Measurements from ENCODE around the gene POP4. TPM values are rescaled to one million over a fixed set of nuclear protein-coding genes. Genes with fewer than 3 reads are reported as not detected.

The POP4 gene
- total and polyA plus RNA-seq, 2 of the 4 experiments (the other 2 are of a cell fraction): 65.1 to 87.2 TPM

DNA sequence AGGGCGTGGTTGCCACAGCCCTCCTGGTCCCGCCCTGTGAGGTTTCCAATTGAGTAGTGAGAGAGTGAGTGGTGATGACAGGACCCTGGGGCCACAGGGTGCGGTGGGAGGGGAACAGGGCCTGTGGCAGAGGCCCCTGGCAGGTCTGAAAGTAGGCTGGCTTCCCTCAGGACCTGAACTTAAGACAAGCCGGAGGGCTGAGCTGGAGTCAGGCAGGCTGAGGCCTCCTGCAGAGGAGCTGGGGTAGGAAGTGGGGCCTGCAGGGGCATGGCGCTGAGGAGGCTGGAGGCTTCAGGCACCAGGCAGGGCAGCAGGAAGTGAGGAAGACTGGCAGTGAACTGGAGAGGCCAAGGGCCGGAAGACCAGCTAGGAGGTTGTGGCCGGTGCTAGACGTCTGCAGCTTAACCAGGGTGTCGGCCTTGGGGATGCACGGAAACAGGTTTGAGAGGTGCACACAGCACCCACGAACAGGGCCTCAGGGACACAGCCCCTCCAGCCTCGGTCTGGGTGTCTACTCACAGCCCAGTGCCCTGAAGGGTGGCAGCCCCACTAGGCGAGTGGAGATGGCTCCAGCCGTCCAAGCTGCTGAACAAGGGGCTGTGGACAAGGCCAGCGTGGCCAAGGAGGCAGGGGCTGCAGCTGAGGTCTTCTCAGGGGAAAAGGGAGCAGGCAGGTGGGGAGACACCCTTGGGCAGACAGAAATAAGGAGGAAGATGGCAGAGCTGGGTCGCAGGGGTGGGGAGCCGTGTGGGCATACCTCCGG is 17.8 kb downstream of the POP4 start:
- CTCF ChIA-PET: no interaction called here

More for the DNA sequence above, 17.8 kb downstream of the POP4 start:
- Histone ChIP-seq H2BK5ac (ENCODE audit: low read depth, low read length, poor library complexity, severe bottlenecking) (no peak overlapping the region), H2BK20ac (ENCODE audit: low read depth, low read length) (no peak overlapping the region), H4K5ac (ENCODE audit: low read depth, low read length) (no peak overlapping the region), H3K18ac (ENCODE audit: low read depth, low read length) (no peak overlapping the region), H3K9ac (ENCODE audit: low read depth, low read length) (no peak overlapping the region), H2AK9ac (replicated peaks; ENCODE audit: low read depth, low read length, poor library complexity) (no peak overlapping the region), H2BK15ac (ENCODE audit: low read depth, low read length) (no peak overlapping the region), H3K4me2 (ENCODE audit: low read depth, low read length) (no peak overlapping the region), H2AFZ (replicated peaks; ENCODE audit: low read length, poor library complexity) (peak overlapping the region; percentile 75), H3K27me3 (ENCODE audit: control insufficient read depth, insufficient read depth, low read length) (no peaks in the 10 kb centered on the region; the same call in 1 of the 2 replicates), H3K4me1 (ENCODE audit: control insufficient read depth, insufficient read depth, low read length) (no peaks in the 10 kb centered on the region), H3K23ac (ENCODE audit: low read depth, low read length) (no peak overlapping the region), H3K9me3 (ENCODE audit: control insufficient read depth, insufficient read depth, low read length) (no peaks in the 10 kb centered on the region), H4K8ac (ENCODE audit: low read depth in 2 of 2, low read length in 2 of 2) (no peak overlapping the region), H3K56ac (ENCODE audit: extremely low read depth, insufficient read depth, low read length) (no peak overlapping the region), H3K4me3 (ENCODE audit: insufficient read depth, low read depth, low read length) (no peak overlapping the region), H4K20me1 (ENCODE audit: insufficient read depth, low read length) (no peaks in the 10 kb centered on the region), H3K79me1 (ENCODE audit: low read depth in 1 of 2, low read length in 2 of 2) (no peaks in the 10 kb centered on the region), H2AK5ac (ENCODE audit: low read depth, low read length) (no peak overlapping the region), H2BK120ac (ENCODE audit: low read depth, low read length) (no peak overlapping the region), H3K27ac (ENCODE audit: insufficient read depth, low read length) (no peak overlapping the region), H3K4ac (ENCODE audit: low read depth, low read length) (no peak overlapping the region), H4K91ac (ENCODE audit: insufficient read depth, low read depth, low read length) (no peak overlapping the region), H3K14ac (replicated peaks; ENCODE audit: low read depth, low read length) (no peak overlapping the region), H3K9me1 (ENCODE audit: insufficient read depth, low read length) (no peaks in the 10 kb centered on the region), H3K36me3 (ENCODE audit: control insufficient read depth, insufficient read depth, low read length) (no peaks in the 10 kb centered on the region)
- dilution Hi-C loops (cut with HindIII; ENCODE audit: low sequenced_read_pairs, unreplicated experiment): no loop called here
- intact Hi-C loops (cut with micrococcal nuclease): no loop called here
- BruUV-seq (replicated peaks): no TSS peak
- POLR2A ChIA-PET (ENCODE audit: unreplicated experiment): no interaction called here
- TF ChIP-seq, protein P1, sequence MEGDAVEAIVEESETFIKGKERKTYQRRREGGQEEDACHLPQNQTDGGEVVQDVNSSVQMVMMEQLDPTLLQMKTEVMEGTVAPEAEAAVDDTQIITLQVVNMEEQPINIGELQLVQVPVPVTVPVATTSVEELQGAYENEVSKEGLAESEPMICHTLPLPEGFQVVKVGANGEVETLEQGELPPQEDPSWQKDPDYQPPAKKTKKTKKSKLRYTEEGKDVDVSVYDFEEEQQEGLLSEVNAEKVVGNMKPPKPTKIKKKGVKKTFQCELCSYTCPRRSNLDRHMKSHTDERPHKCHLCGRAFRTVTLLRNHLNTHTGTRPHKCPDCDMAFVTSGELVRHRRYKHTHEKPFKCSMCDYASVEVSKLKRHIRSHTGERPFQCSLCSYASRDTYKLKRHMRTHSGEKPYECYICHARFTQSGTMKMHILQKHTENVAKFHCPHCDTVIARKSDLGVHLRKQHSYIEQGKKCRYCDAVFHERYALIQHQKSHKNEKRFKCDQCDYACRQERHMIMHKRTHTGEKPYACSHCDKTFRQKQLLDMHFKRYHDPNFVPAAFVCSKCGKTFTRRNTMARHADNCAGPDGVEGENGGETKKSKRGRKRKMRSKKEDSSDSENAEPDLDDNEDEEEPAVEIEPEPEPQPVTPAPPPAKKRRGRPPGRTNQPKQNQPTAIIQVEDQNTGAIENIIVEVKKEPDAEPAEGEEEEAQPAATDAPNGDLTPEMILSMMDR (conservative IDR thresholded peaks at IDR 0.05; ENCODE audit: low read depth, low read length): no peak
- TF ChIP-seq NFE2L2 (IDR thresholded peaks at IDR 0.05; ENCODE audit: low read depth, low read length) (no peak), POLR2A (IDR thresholded peaks at IDR 0.05; ENCODE audit: low read depth, low read length) (no peak), RAD21 (IDR thresholded peaks at IDR 0.05; ENCODE audit: low read length) (no peak), MAZ (IDR thresholded peaks at IDR 0.05; ENCODE audit: borderline replicate concordance, low read depth, low read length) (no peak), RFX5 (IDR thresholded peaks at IDR 0.05; ENCODE audit: low read depth, low read length) (no peak), FOS (IDR thresholded peaks at IDR 0.05; ENCODE audit: low read depth, low read length) (no peak), MAFK (IDR thresholded peaks at IDR 0.05; ENCODE audit: low read depth, low read length) (no peak), MXI1 (IDR thresholded peaks at IDR 0.05; ENCODE audit: borderline replicate concordance, low read depth, low read length) (no peak), CHD1 (IDR thresholded peaks at IDR 0.05; ENCODE audit: low read depth, low read length) (no peak), BHLHE40 (IDR thresholded peaks at IDR 0.05; ENCODE audit: low read depth, low read length) (no peak), RCOR1 (IDR thresholded peaks at IDR 0.05; ENCODE audit: insufficient replicate concordance, low read length) (no peak), CEBPB (IDR thresholded peaks at IDR 0.05; ENCODE audit: low read depth, low read length) (no peak), SMC3 (IDR thresholded peaks at IDR 0.05; ENCODE audit: low read depth, low read length) (no peak)
- TF ChIP-seq, protein P2, sequence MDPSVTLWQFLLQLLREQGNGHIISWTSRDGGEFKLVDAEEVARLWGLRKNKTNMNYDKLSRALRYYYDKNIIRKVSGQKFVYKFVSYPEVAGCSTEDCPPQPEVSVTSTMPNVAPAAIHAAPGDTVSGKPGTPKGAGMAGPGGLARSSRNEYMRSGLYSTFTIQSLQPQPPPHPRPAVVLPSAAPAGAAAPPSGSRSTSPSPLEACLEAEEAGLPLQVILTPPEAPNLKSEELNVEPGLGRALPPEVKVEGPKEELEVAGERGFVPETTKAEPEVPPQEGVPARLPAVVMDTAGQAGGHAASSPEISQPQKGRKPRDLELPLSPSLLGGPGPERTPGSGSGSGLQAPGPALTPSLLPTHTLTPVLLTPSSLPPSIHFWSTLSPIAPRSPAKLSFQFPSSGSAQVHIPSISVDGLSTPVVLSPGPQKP (IDR thresholded peaks at IDR 0.05; ENCODE audit: borderline replicate concordance, low read depth, low read length): no peak
- TF ChIP-seq, protein P3, sequence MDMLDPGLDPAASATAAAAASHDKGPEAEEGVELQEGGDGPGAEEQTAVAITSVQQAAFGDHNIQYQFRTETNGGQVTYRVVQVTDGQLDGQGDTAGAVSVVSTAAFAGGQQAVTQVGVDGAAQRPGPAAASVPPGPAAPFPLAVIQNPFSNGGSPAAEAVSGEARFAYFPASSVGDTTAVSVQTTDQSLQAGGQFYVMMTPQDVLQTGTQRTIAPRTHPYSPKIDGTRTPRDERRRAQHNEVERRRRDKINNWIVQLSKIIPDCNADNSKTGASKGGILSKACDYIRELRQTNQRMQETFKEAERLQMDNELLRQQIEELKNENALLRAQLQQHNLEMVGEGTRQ (IDR thresholded peaks at IDR 0.05; ENCODE audit: low read depth, low read length): no peak
- 64% methylated on average over 6 of the region's 18 CpGs; no CpG with 5 or more reads in 1 of the 2 experiments for WGBS, 2 experiments (ENCODE audit: extremely low coverage in 2 of 2, insufficient read length in 1 of 2)
- in situ Hi-C loops (cut with MboI; ENCODE audit: low sequenced_read_pairs): no loop called here
- DNase-seq (no peak), ATAC-seq (ENCODE audit: low read depth) (no peak)
